ENCODE data around the gene SLC9A9.

SLC9A9 gene

GRCh38 chr3:143326983-143327778 is 521.1 kb downstream of the SLC9A9 start:
- no peak overlapping the region for H3K4me3 ChIP-seq
- no peak for TF ChIP-seq CTCF (IDR thresholded peaks at IDR 0.05)
- H3K27ac ChIP-seq, result no peak overlapping the region
- DNase-seq (ENCODE audit: low spot score), result no peak

DNA sequence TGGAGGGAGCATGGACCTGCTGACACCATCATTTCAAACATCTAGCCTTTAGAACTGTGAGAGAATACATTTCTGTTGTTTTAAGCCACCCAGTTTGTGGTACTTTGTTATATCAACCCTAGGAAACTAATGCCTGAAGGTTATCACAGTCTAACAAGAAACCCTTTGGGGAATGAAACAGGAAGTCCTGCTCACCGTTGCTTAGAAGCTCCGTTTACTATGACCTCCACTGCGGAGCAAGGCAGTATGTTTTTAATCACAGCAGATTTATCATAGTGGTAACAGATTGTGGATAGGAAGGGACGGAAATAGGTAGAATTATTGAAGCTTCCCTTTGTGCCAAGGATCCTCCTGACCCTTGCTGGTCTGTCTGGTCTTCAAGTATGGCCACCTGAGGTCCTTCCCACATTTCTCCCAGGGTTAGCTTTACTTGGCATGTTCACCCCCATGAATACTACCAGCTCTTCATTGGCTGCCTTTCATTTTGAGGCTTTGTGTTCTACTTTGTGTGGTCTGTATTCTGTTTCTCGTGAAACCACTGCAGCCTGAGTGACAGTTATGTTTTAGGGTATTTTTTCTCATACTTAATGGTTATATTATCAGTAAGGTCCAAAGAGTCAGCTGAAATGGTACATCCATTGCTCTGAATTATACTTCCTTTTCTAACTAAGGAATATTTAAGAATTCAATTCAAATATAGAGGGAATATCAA is 527.1 kb downstream of the SLC9A9 start:
- TF ChIP-seq CTCF (IDR thresholded peaks at IDR 0.05), result no peak
- no peak overlapping the region for H3K27ac ChIP-seq
- no peak for DNase-seq (ENCODE audit: low spot score)
- no peak overlapping the region for H3K4me3 ChIP-seq

- no peak for DNase-seq (ENCODE audit: low spot score)
- no peak for TF ChIP-seq CTCF (IDR thresholded peaks at IDR 0.05)
- no peak overlapping the region for H3K27ac ChIP-seq
- no peak overlapping the region for H3K4me3 ChIP-seq
Measured at GRCh38 chr3:143315766-143316165, 532.5 kb downstream of the SLC9A9 start.

- Histone ChIP-seq H3K27ac (no peak overlapping the region), H3K4me3 (no peak overlapping the region)
- TF ChIP-seq CTCF (IDR thresholded peaks at IDR 0.05), result no peak
- DNase-seq (ENCODE audit: low spot score), result no peak
Measured at GRCh38 chr3:143314251-143315093, 533.8 kb downstream of the SLC9A9 start.

DNA sequence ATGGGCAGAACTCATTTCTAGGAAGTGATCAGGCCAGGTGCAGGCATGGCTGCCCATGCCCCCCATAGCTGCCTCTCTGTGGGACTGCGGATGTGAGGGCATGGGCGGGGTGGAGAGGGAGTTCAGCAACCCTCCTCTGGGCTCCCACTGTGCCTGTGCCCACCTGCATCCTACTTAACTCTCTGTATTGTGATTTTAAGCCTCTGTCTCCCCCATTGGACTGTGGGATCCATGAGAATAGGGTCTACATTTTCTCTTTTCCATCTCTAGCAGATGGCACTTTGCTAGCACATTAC is 534.4 kb downstream of the SLC9A9 start:
- Histone ChIP-seq H3K4me3 (no peak overlapping the region), H3K27ac (no peak overlapping the region)
- DNase-seq (ENCODE audit: low spot score), result no peak
- no peak for TF ChIP-seq CTCF (IDR thresholded peaks at IDR 0.05)

GRCh38 chr3:143313025-143313892 is 535.0 kb downstream of the SLC9A9 start:
- no peak for TF ChIP-seq CTCF (IDR thresholded peaks at IDR 0.05)
- DNase-seq (ENCODE audit: low spot score), result no peak
- H3K27ac ChIP-seq, result no peak overlapping the region

More at GRCh38 chr3:143313025-143313892, 535.0 kb downstream of the SLC9A9 start:
- H3K4me3 ChIP-seq, result no peak overlapping the region

Measured in coronary artery (tissue), 2 donors.